ENCODE results near the gene TMEM266.

The TMEM266 gene

GRCh38 chr15:76198456-76199105 is 138.8 kb downstream of the TMEM266 start:
- Histone ChIP-seq H2AFZ (ENCODE audit: low read depth) (no peak overlapping the region), H3K4me1 (ENCODE audit: low read depth, poor library complexity, severe bottlenecking) (no peaks in the 10 kb centered on the region), H3K27ac (no peak overlapping the region), H4K20me1 (ENCODE audit: insufficient read depth) (no peaks in the 10 kb centered on the region), H3K9ac (no peak overlapping the region), H3K4me2 (no peak overlapping the region), H3K36me3 (ENCODE audit: insufficient read depth) (no peaks in the 10 kb centered on the region), H3K4me3 (IDR thresholded peaks at IDR 0.05; ENCODE audit: insufficient read depth, low read depth, low read length) (no peak overlapping the region), H3K27me3 (ENCODE audit: insufficient read depth, low read depth) (no peaks in the 10 kb centered on the region), H3K79me2 (ENCODE audit: insufficient read depth, low read depth) (no peaks in the 10 kb centered on the region)
- TF ChIP-seq CTCF (conservative IDR thresholded peaks at IDR 0.05; ENCODE audit: low read depth, low read length) = no peak

GRCh38 chr15:76199106-76200082 is 139.6 kb downstream of the TMEM266 start:
- Histone ChIP-seq H3K9ac (no peak overlapping the region), H3K27me3 (ENCODE audit: insufficient read depth, low read depth) (no peaks in the 10 kb centered on the region), H3K4me3 (IDR thresholded peaks at IDR 0.05; ENCODE audit: insufficient read depth, low read depth, low read length) (no peak overlapping the region), H3K36me3 (ENCODE audit: insufficient read depth) (no peaks in the 10 kb centered on the region), H3K4me2 (no peak overlapping the region), H3K79me2 (ENCODE audit: insufficient read depth, low read depth) (no peaks in the 10 kb centered on the region), H2AFZ (ENCODE audit: low read depth) (no peak overlapping the region), H3K4me1 (ENCODE audit: low read depth, poor library complexity, severe bottlenecking) (no peaks in the 10 kb centered on the region), H3K27ac (no peak overlapping the region), H4K20me1 (ENCODE audit: insufficient read depth) (no peaks in the 10 kb centered on the region)
- no peak for TF ChIP-seq CTCF (conservative IDR thresholded peaks at IDR 0.05; ENCODE audit: low read depth, low read length)

- H2AFZ ChIP-seq (ENCODE audit: low read depth) = no peak overlapping the region
- no peaks in the 10 kb centered on the region for H3K4me1 ChIP-seq (ENCODE audit: low read depth, poor library complexity, severe bottlenecking)
- no peaks in the 10 kb centered on the region for H3K79me2 ChIP-seq (ENCODE audit: insufficient read depth, low read depth)
- TF ChIP-seq CTCF (conservative IDR thresholded peaks at IDR 0.05; ENCODE audit: low read depth, low read length) = no peak
- H3K27me3 ChIP-seq (ENCODE audit: insufficient read depth, low read depth) = no peaks in the 10 kb centered on the region
- no peak overlapping the region for H3K4me2 ChIP-seq
- H3K9ac ChIP-seq = no peak overlapping the region
- H3K27ac ChIP-seq = no peak overlapping the region
- no peaks in the 10 kb centered on the region for H3K36me3 ChIP-seq (ENCODE audit: insufficient read depth)
- no peak overlapping the region for H3K4me3 ChIP-seq (IDR thresholded peaks at IDR 0.05; ENCODE audit: insufficient read depth, low read depth, low read length)
- no peaks in the 10 kb centered on the region for H4K20me1 ChIP-seq (ENCODE audit: insufficient read depth)
Observed at GRCh38 chr15:76200083-76200465, 140.3 kb downstream of the TMEM266 start.

- TF ChIP-seq CTCF (conservative IDR thresholded peaks at IDR 0.05; ENCODE audit: low read depth, low read length) = no peak
- no peak overlapping the region for H3K4me3 ChIP-seq (IDR thresholded peaks at IDR 0.05; ENCODE audit: insufficient read depth, low read depth, low read length)
- H4K20me1 ChIP-seq (ENCODE audit: insufficient read depth) = no peaks in the 10 kb centered on the region
Observed at GRCh38 chr15:76200641-76201105, 140.9 kb downstream of the TMEM266 start.

More at GRCh38 chr15:76200641-76201105, 140.9 kb downstream of the TMEM266 start:
- Histone ChIP-seq H2AFZ (ENCODE audit: low read depth) (no peak overlapping the region), H3K36me3 (ENCODE audit: insufficient read depth) (no peaks in the 10 kb centered on the region), H3K27ac (no peak overlapping the region), H3K4me1 (ENCODE audit: low read depth, poor library complexity, severe bottlenecking) (no peaks in the 10 kb centered on the region), H3K9ac (no peak overlapping the region), H3K27me3 (ENCODE audit: insufficient read depth, low read depth) (no peaks in the 10 kb centered on the region), H3K79me2 (ENCODE audit: insufficient read depth, low read depth) (no peaks in the 10 kb centered on the region), H3K4me2 (no peak overlapping the region)

Data from KMS-11 (cell line).